Ovary (tissue), 9 donors: ENCODE results near the gene CHST12. TPM values are rescaled to one million over a fixed set of nuclear protein-coding genes. Genes with fewer than 3 reads are reported as not detected.
A peak's percentile ranks its signal among the peaks of the same experiment; 100 is the strongest.
"Not testable (repeated sequence)": the region's sequence is repeated elsewhere in the genome, so short reads cannot be mapped to it uniquely, and the experiment has no call there.

Experiments used
- DNase-seq, 5 donors: peaks; one replicate each; pipeline ENCODE4 v3.0.0-alpha.2; 2019 to 2020
- H3K27ac ChIP-seq, 2 donors: fragments of 200-600 bp; one replicate each; pipeline versions ENCODE4 v1.5.1 to v1.8.0; 2019 to 2022
- H3K27me3 ChIP-seq: fragments of 200-600 bp; one replicate; pipeline ENCODE4 v1.8.0; 2022
- H3K36me3 ChIP-seq: fragments of 200-600 bp; sonication (generic); one replicate; pipeline ENCODE4 v1.5.1; 2019
- H3K4me1 ChIP-seq: one replicate; pipeline ENCODE4 v1.8.1; 2013; ENCODE audit warnings: mild to moderate bottlenecking, moderate library complexity; ENCODE audit not compliant: insufficient read depth
- H3K4me3 ChIP-seq: fragments of 200-600 bp; sonication (generic); one replicate; pipeline ENCODE4 v1.5.1; 2017
- H3K9me3 ChIP-seq, 2 donors: fragments of 200-600 bp in 1 of 2; sonication (generic) in 1 of 2; one replicate each; pipeline versions ENCODE4 v1.5.1 to v1.8.1; 2013 to 2019; ENCODE audit warnings: mild to moderate bottlenecking in 1 of 2, moderate library complexity in 1 of 2
- CTCF ChIP-seq, 3 donors: fragments of 450-650 bp in 2 of 3; fragments of 200-600 bp in 1 of 3; IDR thresholded peaks; one replicate each; pipeline versions ENCODE4 v1.5.1 to v1.8.0; 2016 to 2022; ENCODE audit warnings: antibody characterized with exemption in 3 of 3, mild to moderate bottlenecking in 1 of 3
- EP300 ChIP-seq: sonication (generic); formaldehyde crosslinking; IDR thresholded peaks from one replicate; pipeline ENCODE4 v1.6.1; 2017; ENCODE audit warnings: antibody characterized with exemption
- POLR2A ChIP-seq: fragments of 450-650 bp; IDR thresholded peaks from one replicate; pipeline ENCODE4 v1.6.1; 2017; ENCODE audit warnings: antibody characterized with exemption, mild to moderate bottlenecking, moderate library complexity
- WGBS, 3 donors: extraction: QIAGEN DNeasy Blood & Tissue Kit in 1 of 3; methylation state at CpG; one replicate each; pipeline versions ENCODE4 v1.1.5 to v1.1.7; 2013 to 2017; 5-methylcytosine and 5-hydroxymethylcytosine counted together
- intact Hi-C, 4 donors: fragments of 100-400 bp; cut with DNase I; formaldehyde crosslinking; loops; one replicate each; pipeline versions ENCODE4 v1.11.0 to v1.15.1; 2022 to 2023
- polyA plus RNA-seq, 2 donors: library from polyadenylated mRNA; stranded (reverse); fragments of 200-250 nt in 1 of 2; fragments of 350-450 nt in 1 of 2; fragmentation: Illumina TruSeq in 1 of 2; extraction: RNeasy Lipid Tissue Mini Kit (QIAGEN cat#74804) in 1 of 2; gene quantifications; one replicate each; pipeline ENCODE4 v1.2.3, GENCODE V29; 2013 to 2014
- total RNA-seq, 7 donors: library from RNA; depleted of rRNA in 2 of 7; stranded (reverse); fragments of >200 nt in 2 of 7; fragmentation: NEBNext Ultra II Directional in 3 of 7; extraction: Animal tissue kit (Norgen Biotek cat#: 25700) in 3 of 7; gene quantifications; one replicate each; pipeline versions ENCODE4 v1.1.0 to v1.2.4, GENCODE V29; 2016 to 2023
- donor health status: DM: no; HTN: no; CAD: no; lungs with moderate emphysema.
- donor health status: DM: no; HTN: no; CAD: no.
- donor health status: Bipolar disorder and iron deficiency.
- donor health status: DM: yes; HTN: yes; CAD: no.
- donor health status: DM: no; HTN: no; CAD: no.
- donor health status: DM: yes; HTN: yes; CAD: no.

CHST12 gene
- total and polyA plus RNA-seq, 9 donors: 3.9 to 21.7 (median 12.6) TPM

GRCh38 chr7:2387897-2388636, 15.3 kb upstream of the CHST12 start:
- intact Hi-C loops: no loop called here
- TF ChIP-seq CTCF (IDR thresholded peaks at IDR 0.05) (no peak), POLR2A (no peak), EP300 (no peak)
- peak in 1 of 5 donors; percentile 45 for DNase-seq
- no peaks in the 10 kb centered on the region for H3K36me3 ChIP-seq
- no peak overlapping the region for H3K27ac ChIP-seq
- peaks cover 3% of the 10 kb centered on the region for H3K4me1 ChIP-seq
- 89 to 95% (median 91%) methylated on average over 30 to 31 of the region's 31 CpGs for WGBS, 3 donors
- H3K4me3 ChIP-seq: no peak overlapping the region
- no peaks in the 10 kb centered on the region for H3K9me3 ChIP-seq
- H3K27me3 ChIP-seq: no peaks in the 10 kb centered on the region

GRCh38 chr7:2388637-2388954, 14.8 kb upstream of the CHST12 start:
- 95% methylated on average over 5 of the region's 5 CpGs for WGBS, 3 donors
- no peak for TF ChIP-seq CTCF (IDR thresholded peaks at IDR 0.05)
- TF ChIP-seq POLR2A: no peak
- no peak for TF ChIP-seq EP300

GRCh38 chr7:2390020-2390816, 13.2 kb upstream of the CHST12 start:
- 20 to 29% (median 22%) methylated on average over 16 of the region's 16 CpGs for WGBS, 3 donors
- intact Hi-C loops, H3K4me1 ChIP-seq, H3K9me3 ChIP-seq, H3K4me3 ChIP-seq, H3K36me3 ChIP-seq, H3K27me3 ChIP-seq, H3K27ac ChIP-seq: not testable (repeated sequence)
- DNase-seq: peak in 2 of 5 donors; percentile 52 to 70

More at GRCh38 chr7:2388637-2388954, 14.8 kb upstream of the CHST12 start:
- no peak for DNase-seq
- intact Hi-C loops: no loop called here
- Histone ChIP-seq H3K9me3 (no peaks in the 10 kb centered on the region), H3K4me1 (peaks cover 3% of the 10 kb centered on the region), H3K27me3 (no peaks in the 10 kb centered on the region), H3K4me3 (no peak overlapping the region), H3K27ac (no peak overlapping the region), H3K36me3 (no peaks in the 10 kb centered on the region)

- DNase-seq: peak in 1 of 5 donors; percentile 32
- TF ChIP-seq CTCF (IDR thresholded peaks at IDR 0.05) (no peak), POLR2A (no peak), EP300 (no peak)
- intact Hi-C loops: no loop called here
- Histone ChIP-seq H3K27me3 (no peaks in the 10 kb centered on the region), H3K27ac (no peak overlapping the region), H3K4me3 (no peak overlapping the region), H3K36me3 (no peaks in the 10 kb centered on the region), H3K4me1 (peaks cover 3% of the 10 kb centered on the region), H3K9me3 (no peaks in the 10 kb centered on the region)
- 7 to 11% (median 7%) methylated on average over 12 of the region's 12 CpGs for WGBS, 3 donors
Measured at GRCh38 chr7:2393706-2394105, 9.7 kb upstream of the CHST12 start.

- intact Hi-C loops: no loop called here
- Histone ChIP-seq H3K9me3 (no peaks in the 10 kb centered on the region), H3K27me3 (no peaks in the 10 kb centered on the region), H3K4me1 (peaks cover 3% of the 10 kb centered on the region), H3K36me3 (no peaks in the 10 kb centered on the region), H3K27ac (no peak overlapping the region), H3K4me3 (no peak overlapping the region)
- TF ChIP-seq POLR2A: no peak
- TF ChIP-seq CTCF (IDR thresholded peaks at IDR 0.05): no peak
- no peak for TF ChIP-seq EP300
- no peak for DNase-seq
- WGBS, 3 donors: 92 to 94% (median 93%) methylated on average over 21 of the region's 21 CpGs
Measured at GRCh38 chr7:2394566-2395082, 8.8 kb upstream of the CHST12 start.
